CD14-positive monocyte (primary cell): Measurements from ENCODE around the gene PNLDC1. TPM values are rescaled to one million over a fixed set of nuclear protein-coding genes. Genes with fewer than 3 reads are reported as not detected.
"Not testable (repeated sequence)": the region's sequence is repeated elsewhere in the genome, so short reads cannot be mapped to it uniquely, and the experiment has no call there.

Source experiments
- DNase-seq, 3 donors: peaks; one replicate each; pipeline ENCODE4 v3.0.0-alpha.2; 2011 to 2022
- H2AFZ ChIP-seq: 2 replicates; pipeline ENCODE4 v1.6.0; 2012; ENCODE audit warnings: mild to moderate bottlenecking, low read depth, low read length, inconsistent platforms; ENCODE audit not compliant: insufficient read depth, poor library complexity, severe bottlenecking
- H3K27ac ChIP-seq, 2 donors: 1 replicate in 1 of 2; 2 replicates in 1 of 2; pipeline ENCODE4 v1.5.1; 2012 to 2013; ENCODE audit warnings: low read length in 2 of 2, control low read depth in 1 of 2, inconsistent platforms in 1 of 2, low read depth in 1 of 2, mild to moderate bottlenecking in 1 of 2
- H3K27me3 ChIP-seq, 2 donors: one replicate each; pipeline versions ENCODE4 v1.6.0 to v1.6.1; 2011 to 2013; ENCODE audit warnings: low read length in 2 of 2; ENCODE audit not compliant: control insufficient read depth in 2 of 2, insufficient read depth in 2 of 2
- H3K36me3 ChIP-seq, 2 donors: replicated peaks in 1 of 2; 1 replicate in 1 of 2; 2 replicates in 1 of 2; pipeline versions ENCODE4 v1.5.1 to v1.6.1; 2012 to 2013; ENCODE audit warnings: low read length in 2 of 2, control low read depth in 1 of 2, inconsistent platforms in 1 of 2, mild to moderate bottlenecking in 1 of 2; ENCODE audit not compliant: insufficient read depth in 2 of 2, control insufficient read depth in 1 of 2
- H3K4me1 ChIP-seq, 2 donors: 1 replicate in 1 of 2; 2 replicates in 1 of 2; pipeline versions ENCODE4 v1.5.1 to v1.6.1; 2012 to 2013; ENCODE audit warnings: low read length in 2 of 2, control low read depth in 1 of 2, inconsistent platforms in 1 of 2, mild to moderate bottlenecking in 1 of 2, moderate library complexity in 1 of 2; ENCODE audit not compliant: insufficient read depth in 2 of 2, control insufficient read depth in 1 of 2
- H3K4me2 ChIP-seq: replicated peaks from 2 replicates; pipeline ENCODE3; 2012; ENCODE audit warnings: low read length, moderate library complexity, mild to moderate bottlenecking; ENCODE audit not compliant: poor library complexity, severe bottlenecking; ENCODE audit errors: extremely low read depth
- H3K4me3 ChIP-seq, 3 experiments: fragments of 200-600 bp in 1 of 3; sonication (generic) in 1 of 3; replicated peaks in 1 of 3; 1 replicate in 2 of 3; 2 replicates in 1 of 3; pipeline ENCODE4 v1.5.1; 2011 to 2013; ENCODE audit warnings: low read length in 3 of 3, mild to moderate bottlenecking in 3 of 3, control low read depth in 2 of 3, low read depth in 2 of 3, inconsistent platforms in 1 of 3, moderate library complexity in 1 of 3
- H3K79me2 ChIP-seq: 2 replicates; pipeline ENCODE4 v1.6.0; 2012; ENCODE audit warnings: mild to moderate bottlenecking, control low read depth, inconsistent platforms, low read length, moderate library complexity; ENCODE audit not compliant: insufficient read depth
- H3K9ac ChIP-seq: 2 replicates; pipeline ENCODE4 v1.6.0; 2017; ENCODE audit warnings: low read length, mild to moderate bottlenecking; ENCODE audit not compliant: insufficient read depth, poor library complexity, severe bottlenecking
- H3K9me3 ChIP-seq, 2 donors: replicated peaks in 1 of 2; 1 replicate in 1 of 2; 2 replicates in 1 of 2; pipeline versions ENCODE4 v1.5.1 to v1.6.1; 2012 to 2013; ENCODE audit warnings: low read length in 2 of 2, control low read depth in 1 of 2; ENCODE audit not compliant: control insufficient read depth in 1 of 2, insufficient read depth in 1 of 2
- H4K20me1 ChIP-seq: 2 replicates; pipeline ENCODE4 v1.6.0; 2012; ENCODE audit warnings: mild to moderate bottlenecking, low read length, control low read depth, moderate library complexity; ENCODE audit not compliant: insufficient read depth
- H3K27ac Mint-ChIP-seq, 7 donors: one replicate each; pipeline ENCODE4 v1.8.0; 2020; ENCODE audit warnings: mild to moderate bottlenecking in 7 of 7, mixed read lengths in 7 of 7, moderate library complexity in 6 of 7, inconsistent platforms in 2 of 7
- H3K27me3 Mint-ChIP-seq, 3 donors: one replicate each; pipeline ENCODE4 v1.8.0; 2021 to 2022; ENCODE audit warnings: low read depth in 3 of 3, mild to moderate bottlenecking in 3 of 3, mixed read lengths in 3 of 3, moderate library complexity in 3 of 3, inconsistent platforms in 1 of 3
- H3K36me3 Mint-ChIP-seq, 2 donors: one replicate each; pipeline ENCODE4 v1.8.0; 2020; ENCODE audit warnings: mixed read lengths in 2 of 2, inconsistent platforms in 1 of 2, mild to moderate bottlenecking in 1 of 2
- H3K4me1 Mint-ChIP-seq: one replicate; pipeline ENCODE4 v1.8.0; 2020; ENCODE audit warnings: mild to moderate bottlenecking, mixed read lengths
- H3K4me3 Mint-ChIP-seq, 2 donors: one replicate each; pipeline ENCODE4 v1.8.0; 2020; ENCODE audit warnings: mild to moderate bottlenecking in 2 of 2, mixed read lengths in 2 of 2, moderate library complexity in 1 of 2
- H3K9me3 Mint-ChIP-seq, 7 donors: one replicate each; pipeline ENCODE4 v1.8.0; 2020 to 2022; ENCODE audit warnings: mixed read lengths in 7 of 7, mild to moderate bottlenecking in 6 of 7, moderate library complexity in 6 of 7, inconsistent platforms in 2 of 7
- WGBS: methylation state at CpG from one replicate; pipeline ENCODE4 v1.1.5; 2013; ENCODE audit warnings: missing lambda C conversion rate; ENCODE audit not compliant: insufficient coverage; 5-methylcytosine and 5-hydroxymethylcytosine counted together
- intact Hi-C, 2 donors: fragments of 100-400 bp; cut with micrococcal nuclease; formaldehyde crosslinking; loops; one replicate each; pipeline versions ENCODE4 v1.15.0 to v1.15.1; 2023
- polyA plus RNA-seq, 3 donors: library from polyadenylated mRNA; depleted of rRNA in 1 of 3; unstranded in 2 of 3; stranded (reverse) in 1 of 3; fragments of 300-500 nt in 2 of 3; fragments of >200 nt in 1 of 3; fragmentation: Illumina TruSeq in 2 of 3; gene quantifications; 1 replicate in 2 of 3; 2 replicates in 1 of 3; pipeline ENCODE4 v1.2.3, GENCODE V29; 2012 to 2021
- TF ChIP-seq, protein P1 (sequence below): fragments of 200-600 bp; IDR thresholded peaks from one replicate; pipeline ENCODE4 v1.8.0; 2022; ENCODE audit warnings: antibody characterized with exemption, mild to moderate bottlenecking

Gene PNLDC1
- polyA plus RNA-seq, 3 donors: 0.56 TPM; not detected in 2

DNA sequence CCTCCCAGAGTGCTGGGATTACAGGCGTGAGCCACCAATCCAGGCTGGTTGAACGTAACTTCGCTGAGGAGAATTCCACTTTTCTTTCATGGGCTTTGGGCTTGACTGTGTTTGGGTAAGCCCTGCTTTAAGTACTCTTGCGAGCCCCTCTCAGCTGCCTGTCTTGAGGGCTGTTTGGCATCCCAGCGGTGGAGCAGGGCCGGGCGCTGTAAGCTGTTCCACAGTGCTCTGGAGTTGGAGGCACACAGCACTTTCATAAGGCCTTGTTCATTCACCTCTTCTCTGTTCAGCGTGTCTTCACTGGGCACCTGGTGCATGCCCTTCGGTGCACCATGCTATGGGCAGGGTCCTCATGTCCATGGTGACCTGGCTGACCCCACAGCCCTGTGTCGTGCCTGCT, 21.6 kb downstream of the PNLDC1 start:
- Mint-ChIP-seq H3K4me1 (peaks cover 24% of the 10 kb centered on the region), H3K27ac (no peak overlapping the region), H3K9me3 (peaks cover 0 to 5% (median 2%) of the 10 kb centered on the region in 7 donors), H3K4me3 (no peak overlapping the region), H3K27me3 (peaks cover 6 to 11% (median 9%) of the 10 kb centered on the region in 3 donors), H3K36me3 (no peaks in the 10 kb centered on the region)
- TF ChIP-seq, protein P1, sequence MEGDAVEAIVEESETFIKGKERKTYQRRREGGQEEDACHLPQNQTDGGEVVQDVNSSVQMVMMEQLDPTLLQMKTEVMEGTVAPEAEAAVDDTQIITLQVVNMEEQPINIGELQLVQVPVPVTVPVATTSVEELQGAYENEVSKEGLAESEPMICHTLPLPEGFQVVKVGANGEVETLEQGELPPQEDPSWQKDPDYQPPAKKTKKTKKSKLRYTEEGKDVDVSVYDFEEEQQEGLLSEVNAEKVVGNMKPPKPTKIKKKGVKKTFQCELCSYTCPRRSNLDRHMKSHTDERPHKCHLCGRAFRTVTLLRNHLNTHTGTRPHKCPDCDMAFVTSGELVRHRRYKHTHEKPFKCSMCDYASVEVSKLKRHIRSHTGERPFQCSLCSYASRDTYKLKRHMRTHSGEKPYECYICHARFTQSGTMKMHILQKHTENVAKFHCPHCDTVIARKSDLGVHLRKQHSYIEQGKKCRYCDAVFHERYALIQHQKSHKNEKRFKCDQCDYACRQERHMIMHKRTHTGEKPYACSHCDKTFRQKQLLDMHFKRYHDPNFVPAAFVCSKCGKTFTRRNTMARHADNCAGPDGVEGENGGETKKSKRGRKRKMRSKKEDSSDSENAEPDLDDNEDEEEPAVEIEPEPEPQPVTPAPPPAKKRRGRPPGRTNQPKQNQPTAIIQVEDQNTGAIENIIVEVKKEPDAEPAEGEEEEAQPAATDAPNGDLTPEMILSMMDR: no peak
- 88% methylated on average over 10 of the region's 10 CpGs for WGBS
- H3K9me3 ChIP-seq: no peaks in the 10 kb centered on the region
- intact Hi-C loops: no loop called here
- no peaks in the 10 kb centered on the region for H4K20me1 ChIP-seq
- no peak for DNase-seq
- H3K4me2 ChIP-seq: no peak overlapping the region
- H3K36me3 ChIP-seq: no peaks in the 10 kb centered on the region
- no peaks in the 10 kb centered on the region for H3K27me3 ChIP-seq
- no peak overlapping the region for H3K9ac ChIP-seq
- peak overlapping the region in 1 of 3 experiments; percentile 59 for H3K4me3 ChIP-seq
- no peaks in the 10 kb centered on the region for H3K79me2 ChIP-seq
- peaks cover 23 to 24% of the 10 kb centered on the region in 2 donors for H3K4me1 ChIP-seq
- H3K27ac ChIP-seq: no peak overlapping the region
- H2AFZ ChIP-seq: peak overlapping the region; percentile 72

GRCh38 chr6:159823953-159824352, 23.9 kb downstream of the PNLDC1 start:
- H3K36me3 Mint-ChIP-seq: no peaks in the 10 kb centered on the region
- Histone ChIP-seq H3K4me3 (no peak overlapping the region), H3K4me1 (peaks cover 28 to 29% of the 10 kb centered on the region in 2 donors), H3K27ac (no peak overlapping the region), H3K9ac (no peak overlapping the region), H2AFZ (no peak overlapping the region), H3K36me3 (no peaks in the 10 kb centered on the region), H3K9me3 (no peaks in the 10 kb centered on the region), H3K27me3 (no peaks in the 10 kb centered on the region), H3K4me2 (no peak overlapping the region), H4K20me1 (no peaks in the 10 kb centered on the region), H3K79me2 (no peaks in the 10 kb centered on the region)
- intact Hi-C loops: no loop called here
- 83% methylated on average over 1 of the region's 3 CpGs for WGBS
- H3K27me3 Mint-ChIP-seq: peaks cover 4 to 7% (median 7%) of the 10 kb centered on the region in 3 donors
- TF ChIP-seq, protein P1: no peak
- H3K27ac Mint-ChIP-seq: peak overlapping the region in 2 of 7 donors; percentile 41 to 56
- DNase-seq: no peak
- no peak overlapping the region for H3K4me3 Mint-ChIP-seq
- peaks cover 0 to 7% (median 2%) of the 10 kb centered on the region in 7 donors for H3K9me3 Mint-ChIP-seq
- H3K4me1 Mint-ChIP-seq: peaks cover 29% of the 10 kb centered on the region

- H3K36me3 Mint-ChIP-seq: not testable (repeated sequence)
Measured at GRCh38 chr6:159824690-159825089, 24.6 kb downstream of the PNLDC1 start.

More at GRCh38 chr6:159824690-159825089, 24.6 kb downstream of the PNLDC1 start:
- H3K9ac ChIP-seq, H3K27me3 ChIP-seq, H4K20me1 ChIP-seq, H3K4me3 Mint-ChIP-seq, intact Hi-C loops, H2AFZ ChIP-seq, H3K27me3 Mint-ChIP-seq, DNase-seq, H3K9me3 ChIP-seq, H3K36me3 ChIP-seq, H3K4me3 ChIP-seq, H3K4me2 ChIP-seq, H3K9me3 Mint-ChIP-seq, H3K27ac Mint-ChIP-seq, H3K27ac ChIP-seq, H3K79me2 ChIP-seq: not testable (repeated sequence)
- peaks cover 33% of the 10 kb centered on the region for H3K4me1 Mint-ChIP-seq
- 80% methylated on average over 1 of the region's 9 CpGs for WGBS
- H3K4me1 ChIP-seq: peaks cover 33 to 34% of the 10 kb centered on the region in 2 donors
